ENCODE results near the gene RPTOR. TPM values are rescaled to one million over a fixed set of nuclear protein-coding genes. Genes with fewer than 3 reads are reported as not detected.

The RPTOR gene
- total RNA-seq, 1 experiment from 2014 or later = 25.1 TPM

GRCh38 chr17:80969674-80970043, 425.0 kb downstream of the RPTOR start:
- Histone ChIP-seq H3K18ac (ENCODE audit: insufficient read length, low read depth, low read length) (no peak overlapping the region), H3K27ac (ENCODE audit: insufficient read length, low read depth, low read length) (no peak overlapping the region)

More at GRCh38 chr17:80969674-80970043, 425.0 kb downstream of the RPTOR start:
- no peaks in the 10 kb centered on the region for H3K79me1 ChIP-seq (ENCODE audit: insufficient read depth, low read depth, low read length, poor library complexity, severe bottlenecking)
- no peak overlapping the region for H3K4me2 ChIP-seq (ENCODE audit: insufficient read depth, insufficient read length, low read length)
- H3K14ac ChIP-seq (ENCODE audit: insufficient read depth, low read length) = no peak overlapping the region; the same call in 1 of the 2 replicates
- H3K4me1 ChIP-seq (ENCODE audit: insufficient read depth, low read length) = no peaks in the 10 kb centered on the region
- H3K4ac ChIP-seq (ENCODE audit: low read depth, low read length) = no peak overlapping the region
- no peak overlapping the region for H4K8ac ChIP-seq (replicated peaks; ENCODE audit: insufficient read length, low read depth, low read length)
- TF ChIP-seq CTCF (conservative IDR thresholded peaks at IDR 0.05) = no peak
- Mint-ChIP-seq H3K27me3 (ENCODE audit: low read depth) (peaks cover 3% of the 10 kb centered on the region), H3K4me3 (no peak overlapping the region), H3K27ac (no peak overlapping the region), H3K4me1 (peaks cover 5 to 6% of the 10 kb centered on the region in 2 experiments), H3K9me3 (no peaks in the 10 kb centered on the region; a peak in 1 of 5 replicates), H3K36me3 (ENCODE audit: insufficient read depth in 1 of 3, low read depth in 3 of 3) (peaks cover 0 to 11% (median 5%) of the 10 kb centered on the region in 3 experiments; a peak in 4 of 7 replicates)
- no peak overlapping the region for H4K91ac ChIP-seq (ENCODE audit: insufficient read length, low read depth, low read length)
- no peak overlapping the region for H4K5ac ChIP-seq (ENCODE audit: insufficient read length, low read depth, low read length)
- no peak overlapping the region for H2BK20ac ChIP-seq (ENCODE audit: low read depth, low read length, poor library complexity, severe bottlenecking)
- no peaks in the 10 kb centered on the region for H4K20me1 ChIP-seq (ENCODE audit: control insufficient read depth, insufficient read depth, insufficient read length)
- no peak overlapping the region for H2AFZ ChIP-seq (ENCODE audit: low read length)
- H2BK12ac ChIP-seq (ENCODE audit: insufficient read length, low read depth, low read length) = no peak overlapping the region
- H2BK5ac ChIP-seq (ENCODE audit: insufficient read length, low read length) = no peak overlapping the region
- DNase-seq = no peak
- no peaks in the 10 kb centered on the region for H3K79me2 ChIP-seq (ENCODE audit: insufficient read depth, low read length)
- H3K23ac ChIP-seq (ENCODE audit: insufficient read length, low read depth, low read length) = no peak overlapping the region
- H2AK5ac ChIP-seq (ENCODE audit: insufficient read length, low read length) = no peak overlapping the region
- H3T11ph ChIP-seq (ENCODE audit: low read length) = no peak overlapping the region
- H2BK120ac ChIP-seq (ENCODE audit: low read depth, low read length, poor library complexity, severe bottlenecking) = no peak overlapping the region
- H3K9me3 ChIP-seq (ENCODE audit: control insufficient read depth, low read depth, low read length) = no peaks in the 10 kb centered on the region
- no peak overlapping the region for H3K9ac ChIP-seq (ENCODE audit: extremely low read depth, insufficient read length, low read length)
- H3K56ac ChIP-seq (ENCODE audit: insufficient read length, low read depth, low read length) = no peak overlapping the region
- no peak overlapping the region for H2BK15ac ChIP-seq (ENCODE audit: low read depth, low read length)
- H3K27me3 ChIP-seq (ENCODE audit: insufficient read depth, low read length) = no peaks in the 10 kb centered on the region
- no peaks in the 10 kb centered on the region for H3K23me2 ChIP-seq (ENCODE audit: insufficient read length, low read depth, low read length, poor library complexity, severe bottlenecking)
- WGBS (ENCODE audit: extremely low coverage, insufficient read length, low lambda C conversion rate) = no CpG with 5 or more reads among the region's 10 CpGs

All from H9 (cell line).